Neural cell (in vitro differentiated cells): Measurements from ENCODE around the gene PPP1R14B. TPM values are rescaled to one million over a fixed set of nuclear protein-coding genes. Genes with fewer than 3 reads are reported as not detected.

Experiments used
- H2AFZ ChIP-seq: fragments of 200-600, 300-800 bp; sonication (generic), shearing (Covaris generic); 2 replicates; pipeline ENCODE4 v1.6.0; 2014; ENCODE audit warnings: low read depth, mild to moderate bottlenecking, antibody characterized with exemption, low read length, moderate library complexity
- H3F3A ChIP-seq: fragments of 200-600 bp; shearing (Covaris generic); 2 replicates; pipeline ENCODE4 v1.6.1; 2016; ENCODE audit warnings: mild to moderate bottlenecking, moderate library complexity, mixed read lengths, antibody characterized with exemption, low read length; ENCODE audit not compliant: insufficient read depth, poor library complexity, severe bottlenecking
- H3K27ac ChIP-seq: fragments of 200-600, 300-800 bp; sonication (generic), shearing (Covaris generic); 2 replicates; pipeline ENCODE4 v1.5.1; 2014; ENCODE audit warnings: mild to moderate bottlenecking, low read length, moderate library complexity
- H3K27me3 ChIP-seq: fragments of 300-800, 200-600 bp; sonication (generic), shearing (Covaris generic); 2 replicates; pipeline ENCODE4 v1.6.0; 2014; ENCODE audit warnings: mild to moderate bottlenecking, low read depth, low read length, moderate library complexity; ENCODE audit not compliant: insufficient read depth
- H3K36me3 ChIP-seq: fragments of 300-800, 200-600 bp; sonication (generic), shearing (Covaris generic); 2 replicates; pipeline ENCODE4 v1.5.1; 2014; ENCODE audit warnings: mild to moderate bottlenecking, antibody characterized with exemption, low read length, moderate library complexity; ENCODE audit not compliant: insufficient read depth
- H3K4me2 ChIP-seq: fragments of 300-800, 200-600 bp; sonication (generic), shearing (Covaris generic); 2 replicates; pipeline ENCODE4 v1.6.0; 2014; ENCODE audit warnings: mild to moderate bottlenecking, low read length
- H3K4me3 ChIP-seq: fragments of 300-800, 200-600 bp; sonication (generic), shearing (Covaris generic); 2 replicates; pipeline ENCODE4 v1.5.1; 2014; ENCODE audit warnings: mild to moderate bottlenecking, low read length, moderate library complexity
- H3K79me2 ChIP-seq: fragments of 200-600 bp; shearing (Covaris generic); replicated peaks from 2 replicates; pipeline ENCODE4 v1.6.0; 2014; ENCODE audit warnings: mild to moderate bottlenecking, low read length, moderate library complexity; ENCODE audit not compliant: insufficient read depth
- H3K9ac ChIP-seq: fragments of 300-800, 200-600 bp; sonication (generic), shearing (Covaris generic); 2 replicates; pipeline ENCODE4 v1.6.1; 2016; ENCODE audit warnings: mild to moderate bottlenecking, low read length, mixed read lengths
- H3K9me2 ChIP-seq: fragments of 200-600 bp; shearing (Covaris generic); 2 replicates; pipeline ENCODE4 v1.6.1; 2016; ENCODE audit warnings: mild to moderate bottlenecking, low read length, mixed read lengths; ENCODE audit not compliant: insufficient read depth
- H3K9me3 ChIP-seq: fragments of 200-600, 300-800 bp; sonication (generic), shearing (Covaris generic); 2 replicates; pipeline ENCODE4 v1.6.1; 2016; ENCODE audit warnings: mild to moderate bottlenecking, mixed run types, low read length, moderate library complexity, mixed read lengths
- H4K20me1 ChIP-seq: fragments of 200-600 bp; shearing (Covaris generic); 2 replicates; pipeline ENCODE4 v1.6.1; 2016; ENCODE audit warnings: mild to moderate bottlenecking, mixed run types; ENCODE audit not compliant: insufficient read depth
- CTCF ChIP-seq: fragments of 450-650 bp; IDR thresholded peaks from 2 replicates; pipeline ENCODE4 v1.5.1; 2014; ENCODE audit warnings: antibody characterized with exemption, mild to moderate bottlenecking, moderate library complexity; ENCODE audit not compliant: poor library complexity, severe bottlenecking
- EP300 ChIP-seq: fragments of 450-650 bp; conservative IDR thresholded peaks from 2 replicates; pipeline ENCODE4 v1.6.1; 2014; ENCODE audit warnings: antibody characterized with exemption, mild to moderate bottlenecking, moderate library complexity; ENCODE audit not compliant: poor library complexity, severe bottlenecking
- EZH2 ChIP-seq: fragments of 200-600, 300-800 bp; shearing (Covaris generic), sonication (generic); IDR thresholded peaks from 2 replicates; pipeline ENCODE4 v1.6.1; 2014; ENCODE audit warnings: antibody characterized with exemption, low read length, borderline replicate concordance, mild to moderate bottlenecking; ENCODE audit not compliant: insufficient read depth, poor library complexity, severe bottlenecking
- MXI1 ChIP-seq: fragments of 450-650 bp; conservative IDR thresholded peaks from 2 replicates; pipeline ENCODE4 v1.6.1; 2014; ENCODE audit warnings: antibody characterized with exemption, mild to moderate bottlenecking; ENCODE audit not compliant: poor library complexity, severe bottlenecking
- POLR2AphosphoS5 ChIP-seq: IDR thresholded peaks from 2 replicates; pipeline ENCODE4 v1.6.1; 2012
- RAD21 ChIP-seq: fragments of 450-650 bp; conservative IDR thresholded peaks from 2 replicates; pipeline ENCODE4 v1.6.1; 2014; ENCODE audit warnings: antibody characterized with exemption, mild to moderate bottlenecking, moderate library complexity
- SMC3 ChIP-seq: fragments of 450-650 bp; conservative IDR thresholded peaks from 2 replicates; pipeline ENCODE4 v1.6.1; 2014; ENCODE audit warnings: antibody characterized with exemption, mild to moderate bottlenecking, moderate library complexity; ENCODE audit not compliant: poor library complexity
- TAF1 ChIP-seq: IDR thresholded peaks from 2 replicates; pipeline ENCODE4 v1.6.1; 2012; ENCODE audit warnings: low read depth
- polyA plus RNA-seq: library from polyadenylated mRNA; depleted of rRNA; stranded (reverse); fragments of >200 nt; gene quantifications from 2 replicates; pipeline ENCODE4 v1.2.3, GENCODE V29; 2014
- TF ChIP-seq, protein P1 (sequence below): IDR thresholded peaks from 2 replicates; pipeline ENCODE4 v1.6.1; 2012; ENCODE audit warnings: borderline replicate concordance

Gene PPP1R14B
- polyA plus RNA-seq, 1 donor from 2014 or later = 400 TPM

DNA sequence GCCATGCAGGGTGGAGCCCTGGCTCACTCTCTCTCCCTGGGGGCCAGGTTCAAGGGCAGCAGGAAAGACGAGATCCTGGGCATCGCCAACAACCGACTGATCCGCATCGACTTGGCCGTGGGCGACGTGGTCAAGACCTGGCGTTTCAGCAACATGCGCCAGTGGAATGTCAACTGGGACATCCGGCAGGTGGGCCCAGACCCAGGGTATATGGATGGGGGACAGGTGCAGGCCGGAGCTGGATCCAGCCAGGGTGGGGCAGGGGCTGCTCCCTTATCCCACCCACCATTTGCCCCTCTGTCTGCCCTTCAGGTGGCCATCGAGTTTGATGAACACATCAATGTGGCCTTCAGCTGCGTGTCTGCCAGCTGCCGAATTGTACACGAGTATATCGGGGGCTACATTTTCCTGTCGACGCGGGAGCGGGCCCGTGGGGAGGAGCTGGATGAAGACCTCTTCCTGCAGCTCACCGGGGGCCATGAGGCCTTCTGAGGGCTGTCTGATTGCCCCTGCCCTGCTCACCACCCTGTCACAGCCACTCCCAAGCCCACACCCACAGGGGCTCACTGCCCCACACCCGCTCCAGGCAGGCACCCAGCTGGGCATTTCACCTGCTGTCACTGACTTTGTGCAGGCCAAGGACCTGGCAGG is 23.6 kb downstream of the PPP1R14B start:
- TF ChIP-seq RAD21 (no peak), POLR2AphosphoS5 (no peak), EZH2 (no peak)
- TF ChIP-seq, protein P1, sequence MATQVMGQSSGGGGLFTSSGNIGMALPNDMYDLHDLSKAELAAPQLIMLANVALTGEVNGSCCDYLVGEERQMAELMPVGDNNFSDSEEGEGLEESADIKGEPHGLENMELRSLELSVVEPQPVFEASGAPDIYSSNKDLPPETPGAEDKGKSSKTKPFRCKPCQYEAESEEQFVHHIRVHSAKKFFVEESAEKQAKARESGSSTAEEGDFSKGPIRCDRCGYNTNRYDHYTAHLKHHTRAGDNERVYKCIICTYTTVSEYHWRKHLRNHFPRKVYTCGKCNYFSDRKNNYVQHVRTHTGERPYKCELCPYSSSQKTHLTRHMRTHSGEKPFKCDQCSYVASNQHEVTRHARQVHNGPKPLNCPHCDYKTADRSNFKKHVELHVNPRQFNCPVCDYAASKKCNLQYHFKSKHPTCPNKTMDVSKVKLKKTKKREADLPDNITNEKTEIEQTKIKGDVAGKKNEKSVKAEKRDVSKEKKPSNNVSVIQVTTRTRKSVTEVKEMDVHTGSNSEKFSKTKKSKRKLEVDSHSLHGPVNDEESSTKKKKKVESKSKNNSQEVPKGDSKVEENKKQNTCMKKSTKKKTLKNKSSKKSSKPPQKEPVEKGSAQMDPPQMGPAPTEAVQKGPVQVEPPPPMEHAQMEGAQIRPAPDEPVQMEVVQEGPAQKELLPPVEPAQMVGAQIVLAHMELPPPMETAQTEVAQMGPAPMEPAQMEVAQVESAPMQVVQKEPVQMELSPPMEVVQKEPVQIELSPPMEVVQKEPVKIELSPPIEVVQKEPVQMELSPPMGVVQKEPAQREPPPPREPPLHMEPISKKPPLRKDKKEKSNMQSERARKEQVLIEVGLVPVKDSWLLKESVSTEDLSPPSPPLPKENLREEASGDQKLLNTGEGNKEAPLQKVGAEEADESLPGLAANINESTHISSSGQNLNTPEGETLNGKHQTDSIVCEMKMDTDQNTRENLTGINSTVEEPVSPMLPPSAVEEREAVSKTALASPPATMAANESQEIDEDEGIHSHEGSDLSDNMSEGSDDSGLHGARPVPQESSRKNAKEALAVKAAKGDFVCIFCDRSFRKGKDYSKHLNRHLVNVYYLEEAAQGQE = no peak
- H3K9me2 ChIP-seq = no peaks in the 10 kb centered on the region
- no peaks in the 10 kb centered on the region for H3F3A ChIP-seq
- H3K36me3 ChIP-seq = no peaks in the 10 kb centered on the region
- no peaks in the 10 kb centered on the region for H4K20me1 ChIP-seq
- no peaks in the 10 kb centered on the region for H3K27me3 ChIP-seq
- no peak overlapping the region for H3K9ac ChIP-seq
- no peak overlapping the region for H3K27ac ChIP-seq
- peaks cover 6% of the 10 kb centered on the region for H3K79me2 ChIP-seq
- H3K9me3 ChIP-seq = no peaks in the 10 kb centered on the region
- no peak overlapping the region for H2AFZ ChIP-seq
- H3K4me3 ChIP-seq = no peak overlapping the region
- H3K4me2 ChIP-seq = no peak overlapping the region

- Histone ChIP-seq H3K4me3 (no peak overlapping the region), H3K36me3 (no peaks in the 10 kb centered on the region), H3K9ac (no peak overlapping the region), H3K9me3 (no peaks in the 10 kb centered on the region), H3K79me2 (peaks cover 6% of the 10 kb centered on the region), H4K20me1 (no peaks in the 10 kb centered on the region), H3K4me2 (no peak overlapping the region), H3K9me2 (no peaks in the 10 kb centered on the region), H2AFZ (no peak overlapping the region), H3F3A (no peaks in the 10 kb centered on the region), H3K27ac (no peak overlapping the region), H3K27me3 (no peaks in the 10 kb centered on the region)
- no peak for TF ChIP-seq EZH2
- TF ChIP-seq SMC3 = no peak
- TF ChIP-seq, protein P1 = no peak
- TF ChIP-seq CTCF = no peak
- no peak for TF ChIP-seq POLR2AphosphoS5
- no peak for TF ChIP-seq EP300
- no peak for TF ChIP-seq MXI1
- no peak for TF ChIP-seq RAD21
- no peak for TF ChIP-seq TAF1
Observed at GRCh38 chr11:64222651-64223000, 24.1 kb downstream of the PPP1R14B start.
